ENCODE measurements around the gene LTBP1. TPM values are rescaled to one million over a fixed set of nuclear protein-coding genes. Genes with fewer than 3 reads are reported as not detected.
"Not testable (repeated sequence)": the region's sequence is repeated elsewhere in the genome, so short reads cannot be mapped to it uniquely, and the experiment has no call there.

The LTBP1 gene
- total RNA-seq, 2 experiments from 2014 or later: 0.19 to 0.23 TPM

DNA sequence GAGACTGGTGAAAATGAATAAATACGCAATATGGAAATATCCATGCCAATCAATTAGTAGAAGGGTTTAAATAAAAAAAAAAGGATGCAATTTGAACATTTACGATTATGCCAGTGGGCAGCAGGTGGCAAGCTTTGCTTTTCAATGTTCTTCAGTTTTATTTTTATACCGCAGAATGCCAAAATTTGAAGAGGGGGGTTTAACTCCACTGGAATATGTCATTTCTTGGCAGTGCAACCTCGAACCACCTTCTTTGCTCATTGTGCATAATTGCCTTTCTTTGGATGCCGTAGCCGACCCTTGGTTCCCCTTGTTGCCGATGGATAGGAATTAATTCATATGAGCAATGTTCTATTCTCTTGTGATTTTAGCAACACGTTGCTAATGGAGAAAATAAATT is 88.0 kb downstream of the LTBP1 start:
- ATAC-seq (ENCODE audit: low read depth) (no peak), DNase-seq (no peak)
- no peaks in the 10 kb centered on the region for H3K9me3 Mint-ChIP-seq
- H3K27ac Mint-ChIP-seq: no peak overlapping the region
- H3K36me3 Mint-ChIP-seq: no peaks in the 10 kb centered on the region
- no peak overlapping the region for H3K4me3 Mint-ChIP-seq
- H3K4me1 Mint-ChIP-seq: no peaks in the 10 kb centered on the region
- peaks cover 16% of the 10 kb centered on the region for H3K27me3 Mint-ChIP-seq
- POLR2A ChIA-PET: no interaction called here

GRCh38 chr2:33038230-33038629 is 91.5 kb downstream of the LTBP1 start:
- POLR2A ChIA-PET: no interaction called here
- Mint-ChIP-seq H3K4me3 (no peak overlapping the region), H3K27me3 (peaks cover 6% of the 10 kb centered on the region), H3K4me1 (no peaks in the 10 kb centered on the region), H3K27ac (no peak overlapping the region), H3K9me3 (no peaks in the 10 kb centered on the region), H3K36me3 (no peaks in the 10 kb centered on the region)
- DNase-seq: no peak
- no peak for ATAC-seq (ENCODE audit: low read depth)

- H3K4me1 Mint-ChIP-seq: no peaks in the 10 kb centered on the region
- no peak for ATAC-seq (ENCODE audit: low read depth)
- H3K36me3 Mint-ChIP-seq: no peaks in the 10 kb centered on the region
Observed at GRCh38 chr2:33038799-33039198, 92.0 kb downstream of the LTBP1 start.

DNA sequence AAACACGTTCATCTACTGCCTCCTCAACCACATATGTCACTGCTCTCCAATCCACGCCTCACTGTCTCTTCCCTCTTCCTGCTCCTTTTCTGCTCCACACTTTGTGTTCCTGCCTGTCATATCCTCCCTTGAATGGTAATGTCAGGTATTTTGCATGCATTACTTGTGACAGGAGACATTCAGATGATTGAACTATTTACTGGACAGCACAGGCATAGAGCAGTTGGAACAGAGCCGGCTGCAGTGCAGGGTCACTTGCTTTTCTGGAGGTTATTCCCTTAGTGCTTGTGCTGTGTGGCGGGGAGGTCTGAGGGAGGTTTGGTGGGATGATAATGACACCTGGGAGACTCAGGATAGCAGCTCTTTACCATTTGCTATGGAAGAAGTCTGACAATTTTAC is 93.8 kb downstream of the LTBP1 start:
- POLR2A ChIA-PET: no interaction called here
- ATAC-seq (ENCODE audit: low read depth) (no peak), DNase-seq (no peak)
- Mint-ChIP-seq H3K4me3 (no peak overlapping the region), H3K27me3 (peaks cover 4% of the 10 kb centered on the region), H3K9me3 (no peaks in the 10 kb centered on the region), H3K27ac (no peak overlapping the region), H3K4me1 (no peaks in the 10 kb centered on the region), H3K36me3 (no peaks in the 10 kb centered on the region)

More at GRCh38 chr2:33038799-33039198, 92.0 kb downstream of the LTBP1 start:
- Mint-ChIP-seq H3K4me3 (no peak overlapping the region), H3K27ac (no peak overlapping the region), H3K9me3 (no peaks in the 10 kb centered on the region), H3K27me3 (peaks cover 4% of the 10 kb centered on the region)
- no peak for DNase-seq
- POLR2A ChIA-PET: no interaction called here

DNA sequence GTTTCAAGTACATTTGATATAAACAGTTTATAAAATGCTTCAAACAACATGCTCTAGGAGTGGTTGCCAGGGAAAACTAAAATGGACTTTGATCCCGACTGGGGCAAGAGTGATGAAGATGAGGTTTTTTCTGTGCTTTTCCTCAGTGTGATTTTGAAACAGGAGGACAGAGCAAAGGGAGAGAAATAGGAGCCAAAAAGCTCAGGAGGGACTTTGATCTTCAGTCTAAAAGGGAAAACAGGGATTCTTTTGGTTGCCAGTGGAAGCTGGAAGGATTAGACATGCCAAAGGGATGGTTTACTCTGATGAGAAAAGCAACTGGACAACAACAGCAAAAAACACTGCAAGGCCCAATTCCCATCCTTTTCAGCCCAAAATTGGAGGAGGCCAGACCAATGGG is 95.5 kb downstream of the LTBP1 start:
- no peak overlapping the region for H3K27ac Mint-ChIP-seq

GRCh38 chr2:33042819-33043218 is 96.1 kb downstream of the LTBP1 start:
- POLR2A ChIA-PET: no interaction called here
- Mint-ChIP-seq H3K9me3 (no peaks in the 10 kb centered on the region), H3K36me3 (no peaks in the 10 kb centered on the region), H3K27ac (no peak overlapping the region), H3K27me3 (peaks cover 3% of the 10 kb centered on the region), H3K4me1 (no peaks in the 10 kb centered on the region), H3K4me3 (no peak overlapping the region)
- no peak for ATAC-seq (ENCODE audit: low read depth)
- DNase-seq: no peak

More for the DNA sequence above, 95.5 kb downstream of the LTBP1 start:
- Mint-ChIP-seq H3K36me3 (no peaks in the 10 kb centered on the region), H3K27me3 (peaks cover 3% of the 10 kb centered on the region), H3K4me1 (no peaks in the 10 kb centered on the region), H3K9me3 (no peaks in the 10 kb centered on the region), H3K4me3 (no peak overlapping the region)
- DNase-seq: no peak
- POLR2A ChIA-PET: no interaction called here
- no peak for ATAC-seq (ENCODE audit: low read depth)

GRCh38 chr2:33047939-33048338 is 101.2 kb downstream of the LTBP1 start:
- H3K9me3 Mint-ChIP-seq: no peaks in the 10 kb centered on the region
- DNase-seq: no peak

DNA sequence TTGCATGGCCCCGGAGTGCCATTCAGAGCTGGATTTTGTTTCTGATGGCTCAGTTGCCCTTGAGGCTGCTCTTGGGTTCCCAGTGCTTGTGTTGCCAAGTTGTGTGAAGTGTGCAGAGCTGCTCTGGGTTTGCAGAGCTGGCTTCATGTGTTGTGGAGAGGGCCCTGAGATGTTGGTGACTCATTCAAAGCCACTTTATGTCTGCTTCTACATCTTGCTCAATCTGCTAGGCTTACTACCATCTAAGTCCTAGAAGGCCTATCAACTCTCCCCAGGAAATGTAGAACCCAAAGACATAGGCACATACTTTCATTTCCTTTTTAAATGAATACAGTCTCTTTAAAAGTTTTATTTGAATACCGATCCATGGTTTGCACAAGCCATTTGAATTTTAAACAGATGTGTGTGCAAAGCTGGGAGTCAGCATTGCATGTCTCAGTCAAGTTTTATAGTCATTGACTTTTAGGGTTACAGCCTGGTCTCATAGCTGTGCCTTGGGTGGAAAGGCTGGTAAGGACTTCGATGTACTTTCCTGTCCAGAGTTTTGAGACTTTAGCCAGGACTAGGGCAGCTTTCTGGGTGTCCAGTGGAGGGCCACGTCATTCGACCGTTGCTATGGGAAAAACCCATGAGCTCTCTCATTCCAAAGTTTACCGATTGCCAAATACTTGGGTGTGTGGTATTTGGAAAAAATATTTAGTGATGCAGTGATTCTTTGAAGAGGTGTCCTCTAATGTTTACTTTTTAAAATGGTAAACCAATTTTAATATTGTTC is 105.0 kb downstream of the LTBP1 start:
- no peaks in the 10 kb centered on the region for H3K36me3 Mint-ChIP-seq
- H3K4me3 Mint-ChIP-seq: no peak overlapping the region
- no peak for DNase-seq
- no peak overlapping the region for H3K27ac Mint-ChIP-seq
- H3K27me3 Mint-ChIP-seq: peaks cover 3% of the 10 kb centered on the region
- no peaks in the 10 kb centered on the region for H3K4me1 Mint-ChIP-seq
- no peaks in the 10 kb centered on the region for H3K9me3 Mint-ChIP-seq
- no peak for ATAC-seq (ENCODE audit: low read depth)
- POLR2A ChIA-PET: no interaction called here

More at GRCh38 chr2:33047939-33048338, 101.2 kb downstream of the LTBP1 start:
- Mint-ChIP-seq H3K27me3 (peaks cover 3% of the 10 kb centered on the region), H3K4me3 (no peak overlapping the region), H3K4me1 (no peaks in the 10 kb centered on the region), H3K27ac (no peak overlapping the region), H3K36me3 (no peaks in the 10 kb centered on the region)
- no peak for ATAC-seq (ENCODE audit: low read depth)
- POLR2A ChIA-PET: no interaction called here

DNA sequence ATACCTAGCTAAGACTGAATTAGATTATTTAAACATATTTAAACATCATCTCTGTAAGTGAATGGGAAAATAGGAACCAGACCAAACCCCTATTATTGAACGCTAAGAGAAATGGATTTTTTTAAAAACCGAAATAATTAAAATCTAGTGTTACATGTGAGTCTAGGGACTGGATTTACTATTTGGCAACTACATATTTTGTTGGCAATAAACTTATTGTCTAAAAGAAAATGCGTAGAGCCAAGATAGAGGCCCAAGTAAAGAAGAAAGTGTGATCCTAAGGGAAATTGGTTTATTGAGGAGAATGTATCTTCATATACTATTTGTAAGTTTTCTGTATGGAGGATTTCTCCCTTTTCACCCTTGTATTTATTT is 105.6 kb downstream of the LTBP1 start:
- DNase-seq (no peak), ATAC-seq (ENCODE audit: low read depth) (no peak)
- Mint-ChIP-seq H3K36me3 (no peaks in the 10 kb centered on the region), H3K4me3 (no peak overlapping the region), H3K4me1 (no peaks in the 10 kb centered on the region), H3K27me3 (no peaks in the 10 kb centered on the region), H3K27ac (no peak overlapping the region), H3K9me3 (no peaks in the 10 kb centered on the region)
- POLR2A ChIA-PET: no interaction called here

GRCh38 chr2:33052795-33053194 is 106.0 kb downstream of the LTBP1 start:
- ATAC-seq (ENCODE audit: low read depth); POLR2A ChIA-PET; H3K27me3 Mint-ChIP-seq; H3K4me3 Mint-ChIP-seq; DNase-seq; H3K36me3 Mint-ChIP-seq; H3K4me1 Mint-ChIP-seq; H3K27ac Mint-ChIP-seq; H3K9me3 Mint-ChIP-seq: not testable (repeated sequence)

DNA sequence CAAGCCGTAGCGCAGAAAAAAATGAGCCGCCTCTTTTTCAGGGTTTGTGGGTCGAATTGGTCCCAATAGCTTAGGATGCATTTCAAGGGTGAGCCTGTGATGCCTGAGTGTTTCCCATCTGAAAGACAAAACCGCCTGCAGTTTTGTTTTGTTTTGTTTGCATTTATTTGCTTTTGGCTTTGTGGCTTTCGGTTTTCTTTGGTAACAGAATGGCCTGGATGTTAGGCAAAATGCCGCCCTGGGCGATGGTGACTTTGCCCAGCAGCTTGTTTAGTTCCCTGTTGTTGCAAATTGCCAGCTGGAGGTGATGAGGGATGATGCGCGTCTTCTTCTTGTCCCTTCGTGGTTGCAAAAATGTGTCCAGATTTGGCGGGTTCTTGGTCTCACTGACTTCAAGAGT is 109.4 kb downstream of the LTBP1 start:
- Mint-ChIP-seq H3K27me3 (peaks cover 3% of the 10 kb centered on the region), H3K4me1 (no peaks in the 10 kb centered on the region), H3K9me3 (no peaks in the 10 kb centered on the region), H3K27ac (no peak overlapping the region), H3K4me3 (no peak overlapping the region), H3K36me3 (no peaks in the 10 kb centered on the region)
- POLR2A ChIA-PET: no interaction called here
- ATAC-seq (ENCODE audit: low read depth): no peak
- DNase-seq: no peak

- H3K9me3 Mint-ChIP-seq; H3K4me1 Mint-ChIP-seq; H3K4me3 Mint-ChIP-seq; H3K27ac Mint-ChIP-seq; POLR2A ChIA-PET; DNase-seq; H3K36me3 Mint-ChIP-seq; H3K27me3 Mint-ChIP-seq; ATAC-seq (ENCODE audit: low read depth): not testable (repeated sequence)
Observed at GRCh38 chr2:33057307-33058028, 110.7 kb downstream of the LTBP1 start.

DNA sequence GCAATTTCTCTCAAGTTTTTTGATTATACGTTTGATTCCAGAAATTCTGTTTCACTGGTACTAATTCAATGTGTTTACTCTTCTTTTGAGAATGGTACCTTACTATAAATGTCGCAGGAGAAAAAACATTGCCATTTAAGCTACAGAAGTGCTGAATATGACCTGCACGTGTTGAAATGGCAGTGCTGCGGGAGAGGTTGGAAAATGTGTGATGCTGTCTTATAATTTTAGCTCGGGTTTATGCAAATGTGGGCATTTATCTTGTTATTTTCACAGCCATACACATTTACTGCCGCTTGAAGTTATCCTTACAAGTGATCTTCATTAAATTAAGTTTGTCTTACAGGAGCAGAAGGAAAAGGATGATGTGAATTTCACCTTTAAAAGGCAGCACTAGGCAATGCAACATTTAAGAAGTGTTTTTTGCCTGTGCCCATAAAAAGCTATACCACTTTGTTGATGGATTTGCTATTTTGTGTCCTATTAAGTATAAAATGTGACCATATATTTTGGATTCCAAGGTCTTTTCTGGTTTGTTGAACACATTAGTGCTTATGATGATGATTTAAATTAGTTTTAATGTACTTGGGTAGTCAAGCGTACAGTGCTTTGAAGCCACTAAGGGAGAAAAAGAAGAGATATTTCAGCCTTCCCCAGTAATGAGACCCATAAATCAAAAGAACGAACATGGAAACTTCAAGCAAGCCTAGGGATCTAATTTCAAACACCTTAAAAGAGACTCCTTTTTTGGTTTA is 112.1 kb downstream of the LTBP1 start:
- no peaks in the 10 kb centered on the region for H3K4me1 Mint-ChIP-seq
- no peak overlapping the region for H3K4me3 Mint-ChIP-seq
- H3K27ac Mint-ChIP-seq: no peak overlapping the region
- H3K9me3 Mint-ChIP-seq: no peaks in the 10 kb centered on the region
- ATAC-seq (ENCODE audit: low read depth): no peak
- POLR2A ChIA-PET: no interaction called here
- no peak for DNase-seq
- no peaks in the 10 kb centered on the region for H3K36me3 Mint-ChIP-seq
- peaks cover 6% of the 10 kb centered on the region for H3K27me3 Mint-ChIP-seq
